ENCODE data around the gene ANKS6. TPM values are rescaled to one million over a fixed set of nuclear protein-coding genes. Genes with fewer than 3 reads are reported as not detected.

Gene ANKS6
- total RNA-seq, 1 experiment from 2014 or later: 21.1 TPM

DNA sequence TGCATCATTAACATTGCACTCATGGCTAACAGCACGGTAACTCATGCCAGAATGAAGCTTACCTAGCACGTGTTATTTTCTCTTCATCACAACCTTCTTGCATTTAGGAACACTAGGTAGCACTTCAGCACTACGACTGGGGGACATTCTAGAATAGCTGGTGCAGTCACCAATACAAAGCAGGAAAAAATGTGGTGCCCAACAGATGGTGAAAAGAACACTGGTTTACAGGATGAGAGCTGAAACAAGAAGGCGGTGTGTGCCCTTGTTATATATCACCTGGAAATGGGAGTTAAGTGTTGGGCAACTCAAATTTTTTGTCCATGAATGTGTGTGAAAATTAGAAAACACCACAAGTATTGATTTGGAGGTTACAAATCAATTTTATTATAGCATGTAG is 41.2 kb upstream of the ANKS6 start:
- no peak overlapping the region for H3K4me3 ChIP-seq (ENCODE audit: low read depth, low read length)
- no peaks in the 10 kb centered on the region for H3K4me1 ChIP-seq
- DNase-seq: no peak
- H3K27me3 ChIP-seq (replicated peaks; ENCODE audit: control insufficient read depth, insufficient read depth, low read length): no peaks in the 10 kb centered on the region
- ChIA-PET CTCF (no interaction called here), POLR2A (no interaction called here)
- no peaks in the 10 kb centered on the region for H3K9me3 Mint-ChIP-seq (ENCODE audit: unreplicated experiment)
- no TSS peak for BruUV-seq (replicated peaks)
- no peaks in the 10 kb centered on the region for H3K36me3 ChIP-seq (ENCODE audit: control insufficient read depth, insufficient read depth, low read length)
- no peaks in the 10 kb centered on the region for H3K9me3 ChIP-seq
- H3K4me3 Mint-ChIP-seq (ENCODE audit: unreplicated experiment): no peak overlapping the region
- no peak overlapping the region for H3K27ac Mint-ChIP-seq (ENCODE audit: unreplicated experiment)
- intact Hi-C loops (cut with micrococcal nuclease; ENCODE audit: unreplicated experiment): no loop called here
- no peaks in the 10 kb centered on the region for H3K27me3 Mint-ChIP-seq (ENCODE audit: insufficient read depth, unreplicated experiment)
- H3K36me3 Mint-ChIP-seq (ENCODE audit: insufficient read depth, unreplicated experiment): no peaks in the 10 kb centered on the region
- no peaks in the 10 kb centered on the region for H3K4me1 Mint-ChIP-seq (ENCODE audit: low read depth, unreplicated experiment)
- TF ChIP-seq CTCF (IDR thresholded peaks at IDR 0.05; ENCODE audit: insufficient read depth in 1 of 2, low read depth in 1 of 2, low read length in 1 of 2, severe bottlenecking in 1 of 2, unreplicated experiment in 1 of 2): no peak

- no peaks in the 10 kb centered on the region for H3K36me3 Mint-ChIP-seq (ENCODE audit: insufficient read depth, unreplicated experiment)
- no peaks in the 10 kb centered on the region for H3K4me1 Mint-ChIP-seq (ENCODE audit: low read depth, unreplicated experiment)
- no peak overlapping the region for H3K4me3 ChIP-seq (ENCODE audit: low read depth, low read length)
- no peak overlapping the region for H3K27ac Mint-ChIP-seq (ENCODE audit: unreplicated experiment)
- no peaks in the 10 kb centered on the region for H3K9me3 Mint-ChIP-seq (ENCODE audit: unreplicated experiment)
- POLR2A ChIA-PET: no interaction called here
- no peaks in the 10 kb centered on the region for H3K27me3 ChIP-seq (replicated peaks; ENCODE audit: control insufficient read depth, insufficient read depth, low read length)
- no peaks in the 10 kb centered on the region for H3K9me3 ChIP-seq
- no peak overlapping the region for H3K4me3 Mint-ChIP-seq (ENCODE audit: unreplicated experiment)
- TF ChIP-seq CTCF (IDR thresholded peaks at IDR 0.05; ENCODE audit: insufficient read depth in 1 of 2, low read depth in 1 of 2, low read length in 1 of 2, severe bottlenecking in 1 of 2, unreplicated experiment in 1 of 2): no peak
- H3K27me3 Mint-ChIP-seq (ENCODE audit: insufficient read depth, unreplicated experiment): no peaks in the 10 kb centered on the region
- H3K36me3 ChIP-seq (ENCODE audit: control insufficient read depth, insufficient read depth, low read length): no peaks in the 10 kb centered on the region
- no TSS peak for BruUV-seq (replicated peaks)
- intact Hi-C loops (cut with micrococcal nuclease; ENCODE audit: unreplicated experiment): no loop called here
- no peaks in the 10 kb centered on the region for H3K4me1 ChIP-seq
- CTCF ChIA-PET: no interaction called here
- DNase-seq: no peak
Measured at GRCh38 chr9:98836206-98836605, 39.9 kb upstream of the ANKS6 start.

- Histone ChIP-seq H3K36me3 (ENCODE audit: control insufficient read depth, insufficient read depth, low read length) (no peaks in the 10 kb centered on the region), H3K27me3 (replicated peaks; ENCODE audit: control insufficient read depth, insufficient read depth, low read length) (no peaks in the 10 kb centered on the region), H3K9me3 (no peaks in the 10 kb centered on the region), H3K4me1 (no peaks in the 10 kb centered on the region), H3K4me3 (ENCODE audit: low read depth, low read length) (no peak overlapping the region)
- intact Hi-C loops (cut with micrococcal nuclease; ENCODE audit: unreplicated experiment): no loop called here
- ChIA-PET CTCF (no interaction called here), POLR2A (no interaction called here)
- Mint-ChIP-seq H3K4me1 (ENCODE audit: low read depth, unreplicated experiment) (no peaks in the 10 kb centered on the region), H3K4me3 (ENCODE audit: unreplicated experiment) (no peak overlapping the region), H3K27ac (ENCODE audit: unreplicated experiment) (no peak overlapping the region), H3K36me3 (ENCODE audit: insufficient read depth, unreplicated experiment) (no peaks in the 10 kb centered on the region), H3K9me3 (ENCODE audit: unreplicated experiment) (no peaks in the 10 kb centered on the region), H3K27me3 (ENCODE audit: insufficient read depth, unreplicated experiment) (no peaks in the 10 kb centered on the region)
- DNase-seq: no peak
- no peak for TF ChIP-seq CTCF (IDR thresholded peaks at IDR 0.05; ENCODE audit: insufficient read depth in 1 of 2, low read depth in 1 of 2, low read length in 1 of 2, severe bottlenecking in 1 of 2, unreplicated experiment in 1 of 2)
- no TSS peak for BruUV-seq (replicated peaks)
Measured at GRCh38 chr9:98834386-98834785, 38.0 kb upstream of the ANKS6 start.

Measured in Caco-2 (cell line).